ENCODE measurements around the gene PDE12.
A peak's percentile ranks its signal among the peaks of the same experiment; 100 is the strongest.
"Not testable (repeated sequence)": the region's sequence is repeated elsewhere in the genome, so short reads cannot be mapped to it uniquely, and the experiment has no call there.

PDE12 gene

DNA sequence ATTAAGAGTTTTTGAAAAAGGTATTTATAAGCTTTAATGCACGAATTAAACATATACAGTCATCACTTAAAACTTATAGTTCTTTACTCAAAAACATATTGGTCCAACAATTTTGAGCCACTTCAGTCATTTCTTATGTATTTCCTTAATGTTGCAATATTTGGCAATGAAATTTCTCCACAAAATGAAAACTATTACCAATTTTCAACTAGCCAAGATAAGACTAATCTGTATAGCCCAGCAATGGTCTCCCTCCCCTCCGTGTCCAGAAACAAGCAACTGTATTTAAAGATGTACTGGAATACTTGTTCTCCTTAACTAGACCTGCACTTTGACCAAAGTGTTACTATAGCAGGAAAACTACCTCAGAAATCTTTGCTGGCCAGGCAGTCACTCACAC is 31.8 kb downstream of the PDE12 start:
- DNase-seq (ENCODE audit: low spot score): peak; percentile 81

DNA sequence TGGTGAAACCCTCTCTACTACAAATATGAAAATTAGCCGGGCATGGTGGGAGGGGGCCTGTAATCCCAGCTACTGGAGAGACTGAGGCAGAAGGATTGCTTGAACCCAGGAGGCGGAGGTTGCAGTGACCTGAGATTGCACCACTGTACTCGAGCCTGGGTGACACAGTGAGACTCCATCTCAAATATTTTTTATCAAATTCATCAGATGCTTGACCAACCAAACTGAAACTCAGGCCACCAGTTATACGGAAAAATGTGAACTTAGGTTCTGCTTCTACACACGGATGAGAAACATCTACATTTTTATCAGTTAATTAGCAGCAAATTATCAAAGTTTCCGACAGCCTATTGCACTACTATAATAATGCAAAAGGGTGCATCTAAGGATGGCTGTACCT is 36.2 kb downstream of the PDE12 start:
- no peak for DNase-seq (ENCODE audit: low spot score)

DNA sequence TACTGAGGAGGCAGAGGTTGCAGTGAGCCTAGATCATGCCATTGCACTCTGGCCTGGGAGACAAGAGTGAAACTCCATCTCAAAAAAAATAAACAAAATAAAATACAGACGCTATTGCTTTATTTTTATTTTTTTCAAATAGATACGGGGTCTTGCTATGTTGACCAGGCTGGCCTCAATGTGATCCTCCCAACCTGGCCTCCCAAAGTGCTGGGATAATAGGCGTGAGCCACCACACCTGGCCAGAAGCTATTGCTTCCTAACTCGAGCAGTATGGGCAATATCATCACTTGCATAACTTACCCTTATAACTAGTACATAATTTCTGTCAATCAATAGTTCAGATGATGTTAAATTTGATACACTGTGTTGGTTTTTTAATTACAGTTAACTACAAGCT is 38.1 kb downstream of the PDE12 start:
- DNase-seq (ENCODE audit: low spot score): no peak

DNA sequence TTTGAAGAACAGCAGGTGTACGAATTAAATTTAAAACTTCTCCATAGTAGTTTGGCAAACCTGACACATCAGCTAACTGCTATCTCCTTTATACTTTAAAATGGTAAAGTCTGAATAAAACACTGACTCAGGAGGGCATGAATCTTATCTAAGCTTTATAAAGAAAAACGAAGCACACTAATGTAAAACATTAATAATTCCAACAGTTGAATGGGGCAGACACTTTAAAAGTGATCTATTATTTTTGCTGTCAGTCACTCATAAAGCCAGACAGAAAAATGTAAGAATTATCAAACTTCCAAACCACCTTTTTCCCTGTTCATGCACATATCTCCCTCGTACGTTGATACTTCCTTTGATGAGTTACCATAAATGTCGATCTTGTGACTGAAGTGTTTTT is 38.5 kb downstream of the PDE12 start:
- DNase-seq (ENCODE audit: low spot score): no peak

- DNase-seq (ENCODE audit: low spot score): peak; percentile 66
Observed at GRCh38 chr3:57596495-57597126, 40.5 kb downstream of the PDE12 start.

GRCh38 chr3:57597127-57597923 is 41.3 kb downstream of the PDE12 start, which contains the start of gene ARF4:
Gene ARF4, minus strand, starts transcription at chr3:57597344. Its CDS starts 204 bp downstream, at chr3:57597140.
- peak; percentile 99 for DNase-seq (ENCODE audit: low spot score)

DNA sequence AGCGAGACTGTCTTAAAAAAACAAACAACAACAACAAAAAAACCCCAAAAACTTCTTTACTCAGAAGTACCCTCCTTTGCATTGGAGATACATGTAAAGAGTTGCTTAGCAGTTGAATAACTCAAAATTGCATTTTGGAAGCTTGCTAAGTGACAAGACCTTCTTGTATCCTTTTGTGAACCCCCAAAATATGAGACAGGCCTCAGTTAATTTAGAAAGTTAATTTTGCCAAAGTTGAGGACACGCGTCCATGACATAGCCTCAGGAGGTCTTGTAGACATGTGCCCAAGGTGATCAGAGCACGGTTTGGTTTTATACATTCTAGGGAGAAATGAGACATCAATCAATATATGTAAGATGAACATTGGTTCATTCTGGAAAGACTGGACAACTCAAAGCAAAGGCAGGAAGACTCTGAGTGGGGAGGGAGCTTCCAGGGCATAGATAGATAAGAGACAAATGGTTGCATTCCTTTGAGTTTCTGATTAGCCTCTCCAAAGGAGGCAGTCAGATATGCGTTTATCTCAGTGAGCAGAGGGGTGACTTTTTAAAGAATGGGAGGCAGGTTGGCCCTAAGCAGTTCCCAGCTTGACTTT is 42.8 kb downstream of the PDE12 start:
- DNase-seq (ENCODE audit: low spot score): peak; percentile 60

- DNase-seq (ENCODE audit: low spot score): no peak
Observed at GRCh38 chr3:57600195-57600594, 44.1 kb downstream of the PDE12 start.

DNA sequence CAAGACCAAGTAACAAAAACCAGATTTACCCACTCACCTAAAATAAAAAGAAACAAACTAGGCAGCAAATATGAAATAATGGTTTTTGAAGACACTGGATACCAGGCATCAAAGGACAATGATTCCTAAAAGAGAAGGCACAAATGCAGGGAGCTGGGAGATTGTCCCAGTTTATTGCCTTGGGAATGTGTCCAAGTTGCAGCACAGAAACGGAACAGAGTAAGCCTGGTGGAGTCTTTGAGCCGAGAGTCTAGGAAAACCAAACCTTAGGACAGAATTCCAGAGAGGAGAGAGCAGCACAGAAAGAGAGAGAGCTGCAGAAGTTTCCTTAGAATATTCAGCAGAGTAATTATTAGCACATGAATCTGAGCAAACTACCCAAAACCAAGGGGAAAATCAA is 48.9 kb downstream of the PDE12 start:
- no peak for DNase-seq (ENCODE audit: low spot score)

GRCh38 chr3:57605683-57606082 is 49.6 kb downstream of the PDE12 start:
- no peak for DNase-seq (ENCODE audit: low spot score)

- not testable (repeated sequence) for DNase-seq (ENCODE audit: low spot score)
Observed at GRCh38 chr3:57611870-57612269, 55.8 kb downstream of the PDE12 start.

- DNase-seq (ENCODE audit: low spot score): no peak
Observed at GRCh38 chr3:57616233-57616632, 60.2 kb downstream of the PDE12 start.

Data from hematopoietic multipotent progenitor cell treated with erythropoietin and hydrocortisone succinate and interleukin-3 and kit ligand, for 15 days (in vitro differentiated cells).